GM12873 (cell line): ENCODE data around the gene LRFN2.

Source experiments
- CTCF ChIP-seq: IDR thresholded peaks from 2 replicates; pipeline ENCODE4 v1.5.1; 2012; ENCODE audit warnings: low read depth, mild to moderate bottlenecking, moderate library complexity, low read length, control low read depth; ENCODE audit not compliant: insufficient read depth; ENCODE audit errors: missing control alignments

LRFN2 gene

GRCh38 chr6:40349901-40350746, 237.0 kb downstream of the LRFN2 start:
- no peak for TF ChIP-seq CTCF

- TF ChIP-seq CTCF: no peak
Observed at GRCh38 chr6:40349123-40349900, 237.9 kb downstream of the LRFN2 start.

DNA sequence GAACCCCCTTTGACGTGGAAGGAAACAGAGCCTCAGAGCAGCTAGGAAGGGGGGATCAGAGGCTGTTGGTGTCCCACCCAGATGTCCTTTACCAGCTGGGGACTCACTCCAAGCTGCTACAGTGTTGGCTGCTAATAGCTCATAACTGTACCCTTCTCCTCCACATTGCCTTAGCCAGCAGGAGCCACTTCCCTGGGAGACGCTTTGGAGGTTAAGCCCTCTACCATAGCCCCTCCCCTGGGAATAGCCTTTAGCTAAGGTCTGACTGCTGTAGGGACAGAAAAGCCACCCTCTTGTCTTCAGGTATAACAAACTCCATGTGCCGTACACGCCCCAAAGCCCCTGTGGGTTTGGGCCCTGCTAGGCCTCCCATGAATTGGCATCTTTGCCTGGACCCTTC, 238.6 kb downstream of the LRFN2 start:
- TF ChIP-seq CTCF: no peak

DNA sequence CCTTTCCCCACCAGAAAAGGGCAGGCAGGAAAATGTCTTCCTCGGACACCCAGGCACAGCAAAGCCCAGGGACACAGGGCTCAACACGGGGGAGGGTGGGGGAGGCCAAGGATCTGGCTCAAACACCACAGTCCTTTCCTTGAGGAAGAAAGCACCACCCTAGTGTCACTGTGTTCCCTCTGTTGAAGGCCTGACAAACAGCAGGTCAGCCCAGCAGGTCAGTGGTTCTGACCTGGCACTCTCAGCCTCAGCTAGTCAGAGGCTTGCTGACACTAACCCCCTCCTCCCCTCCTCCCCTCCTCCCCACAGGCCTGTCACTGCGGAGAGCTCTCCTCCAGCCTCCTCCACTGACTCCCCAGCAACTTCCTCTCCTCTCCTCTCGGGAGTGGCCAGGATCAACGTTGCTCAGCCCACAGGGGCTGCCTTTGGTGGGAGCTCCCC, 239.6 kb downstream of the LRFN2 start:
- TF ChIP-seq CTCF: no peak

DNA sequence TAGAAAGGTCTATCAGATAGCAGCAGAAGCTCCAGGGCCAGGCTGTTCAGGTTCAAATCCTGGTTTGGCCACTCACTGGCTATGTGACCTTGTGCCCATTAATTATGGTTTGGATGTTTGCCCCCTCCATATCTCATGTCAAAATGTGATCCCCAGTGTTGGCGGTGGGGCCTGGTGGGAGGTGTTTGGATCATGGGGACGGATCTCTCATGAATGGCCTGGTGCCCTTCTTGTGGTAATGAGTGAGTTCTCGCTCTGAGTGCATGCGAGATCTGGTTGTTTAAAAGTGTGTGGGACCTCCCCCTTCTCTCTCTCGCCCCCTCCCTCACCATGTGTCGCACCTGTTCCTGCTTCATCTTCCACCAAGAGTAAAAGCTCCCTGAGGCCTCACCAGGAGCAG, 240.9 kb downstream of the LRFN2 start:
- TF ChIP-seq CTCF: no peak

GRCh38 chr6:40344566-40345167, 242.5 kb downstream of the LRFN2 start:
- TF ChIP-seq CTCF: no peak

DNA sequence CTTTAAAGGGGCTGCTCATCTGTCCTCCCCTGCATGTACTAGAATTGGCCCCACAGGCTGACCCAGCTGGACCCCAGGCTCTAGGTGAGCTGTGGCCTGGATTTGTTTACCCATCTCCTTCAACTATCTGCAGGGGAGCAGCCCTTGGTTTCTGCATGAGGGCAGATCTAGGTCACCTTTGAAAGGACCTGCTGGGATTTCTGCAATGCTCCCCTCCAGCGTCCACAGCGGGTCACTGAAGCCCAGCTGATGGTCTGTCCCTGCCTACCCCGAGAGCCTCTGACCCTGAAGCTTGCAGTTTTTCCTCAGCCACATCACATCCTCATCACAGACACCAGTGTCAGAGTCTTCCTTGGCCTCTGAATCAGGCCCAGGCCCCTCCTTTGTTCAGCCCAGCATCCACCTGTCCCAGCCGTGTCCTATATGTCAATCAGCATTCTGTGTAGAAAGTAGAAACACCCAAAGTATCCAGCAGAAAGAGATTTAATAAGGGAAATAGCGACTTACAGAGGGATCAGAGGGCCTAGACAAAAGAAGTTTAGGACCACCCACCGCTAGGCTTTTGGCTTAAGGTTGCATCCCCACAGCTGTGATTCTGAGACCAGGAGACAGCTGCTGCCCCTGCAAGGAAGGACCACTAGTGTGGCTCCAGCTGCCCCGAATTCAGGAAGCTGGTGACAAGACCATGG, 243.1 kb downstream of the LRFN2 start:
- no peak for TF ChIP-seq CTCF
